HG02763 (cell line): Measurements from ENCODE around the gene EXOSC10.
"Not testable (repeated sequence)": the region's sequence is repeated elsewhere in the genome, so short reads cannot be mapped to it uniquely, and the experiment has no call there.

ENCODE experiments used
- ATAC-seq: cut with Tn5 transposase; IDR thresholded peaks from one replicate; pipeline ENCODE4 v1.9.1; 2021; ENCODE audit warnings: mild to moderate bottlenecking, moderate library complexity; ENCODE audit not compliant: unreplicated experiment

EXOSC10 gene

GRCh38 chr1:11062965-11063401, 36.7 kb downstream of the EXOSC10 start:
- no peak for ATAC-seq

- no peak for ATAC-seq
Observed at GRCh38 chr1:11061652-11062365, 37.9 kb downstream of the EXOSC10 start.

GRCh38 chr1:11059968-11060830, 39.5 kb downstream of the EXOSC10 start, which contains the start of gene SRM:
Gene SRM, minus strand, starts transcription at chr1:11060018. Its CDS starts 75 bp downstream, at chr1:11059943.
- peak; percentile 89 for ATAC-seq

- peak; percentile 29 for ATAC-seq
Observed at GRCh38 chr1:11059155-11059967, 40.3 kb downstream of the EXOSC10 start.

GRCh38 chr1:11058595-11059154, 41.0 kb downstream of the EXOSC10 start:
- no peak for ATAC-seq

- ATAC-seq, result no peak
Observed at GRCh38 chr1:11058026-11058425, 41.6 kb downstream of the EXOSC10 start.

GRCh38 chr1:11057477-11057876, 42.2 kb downstream of the EXOSC10 start:
- no peak for ATAC-seq

- no peak for ATAC-seq
Observed at GRCh38 chr1:11056504-11056903, 43.2 kb downstream of the EXOSC10 start.

- ATAC-seq, result no peak
Observed at GRCh38 chr1:11055676-11056075, 44.0 kb downstream of the EXOSC10 start.

- ATAC-seq, result no peak
Observed at GRCh38 chr1:11054666-11055065, 45.0 kb downstream of the EXOSC10 start.

GRCh38 chr1:11054181-11054580, 45.5 kb downstream of the EXOSC10 start:
- ATAC-seq, result no peak

GRCh38 chr1:11053758-11054137, 45.9 kb downstream of the EXOSC10 start:
- no peak for ATAC-seq

- no peak for ATAC-seq
Observed at GRCh38 chr1:11052839-11053757, 46.6 kb downstream of the EXOSC10 start.

- no peak for ATAC-seq
Observed at GRCh38 chr1:11051781-11052511, 47.7 kb downstream of the EXOSC10 start.

- ATAC-seq, result not testable (repeated sequence)
Observed at GRCh38 chr1:11051121-11051520, 48.5 kb downstream of the EXOSC10 start.

- no peak for ATAC-seq
Observed at GRCh38 chr1:11046625-11047365, 52.9 kb downstream of the EXOSC10 start, which contains the start of gene MASP2. Gene MASP2, minus strand, starts transcription at chr1:11047239. Its CDS starts 32 bp downstream, at chr1:11047207.

- ATAC-seq, result no peak
Observed at GRCh38 chr1:11046270-11046566, 53.5 kb downstream of the EXOSC10 start.
